Ovary (tissue), 3 donors: ENCODE measurements around the gene PPIH.

ENCODE experiments used
- CTCF ChIP-seq, 3 donors: fragments of 450-650 bp in 2 of 3; fragments of 200-600 bp in 1 of 3; IDR thresholded peaks; one replicate each; pipeline versions ENCODE4 v1.5.1 to v1.8.0; 2016 to 2022; ENCODE audit warnings: antibody characterized with exemption in 3 of 3, mild to moderate bottlenecking in 1 of 3
- EP300 ChIP-seq: sonication (generic); formaldehyde crosslinking; IDR thresholded peaks from one replicate; pipeline ENCODE4 v1.6.1; 2017; ENCODE audit warnings: antibody characterized with exemption
- POLR2A ChIP-seq: fragments of 450-650 bp; IDR thresholded peaks from one replicate; pipeline ENCODE4 v1.6.1; 2017; ENCODE audit warnings: antibody characterized with exemption, mild to moderate bottlenecking, moderate library complexity
- donor health status: DM: no; HTN: no; CAD: no.

- TF ChIP-seq EP300 (no peak), CTCF (IDR thresholded peaks at IDR 0.05) (no peak), POLR2A (no peak)
These were observed 19.1 kb upstream of the PPIH start for GRCh38 chr1:42639116-42639515.
